Measurements from ENCODE around the gene UMODL1. TPM values are rescaled to one million over a fixed set of nuclear protein-coding genes. Genes with fewer than 3 reads are reported as not detected.

Gene UMODL1
- total RNA-seq, 2 experiments from 2014 or later, result 7.4 to 12.3 TPM

GRCh38 chr21:42157606-42158310 is 86.6 kb downstream of the UMODL1 start:
- ChIA-PET POLR2A (interaction anchor here (0.6 kb wide), 1 partner anchor 83 kb away, joined by 3 read pairs; no protein-coding TSS in a partner anchor), CTCF (ENCODE audit: unreplicated experiment) (no interaction called here)
- DNase-seq (ENCODE audit: low spot score), result no peak
- TF ChIP-seq CTCF (conservative IDR thresholded peaks at IDR 0.05; ENCODE audit: low read length) (no peak), EZH2phosphoT487 (IDR thresholded peaks at IDR 0.05; ENCODE audit: borderline replicate concordance, low read depth, low read length) (no peak)
- BruUV-seq (replicated peaks), result no TSS peak
- no peaks in the 10 kb centered on the region for H3K36me3 ChIP-seq (ENCODE audit: insufficient read depth, low read length)
- no peaks in the 10 kb centered on the region for H3K9me2 ChIP-seq (ENCODE audit: insufficient read depth, low read length)
- no peak overlapping the region for H2AFZ ChIP-seq (ENCODE audit: low read length)
- H3K4me2 ChIP-seq (ENCODE audit: low read length), result no peak overlapping the region
- intact Hi-C loops (cut with micrococcal nuclease; ENCODE audit: unreplicated experiment), result no loop called here
- no peaks in the 10 kb centered on the region for H3K9me3 ChIP-seq (ENCODE audit: low read length)
- H3K4me1 ChIP-seq (ENCODE audit: insufficient read depth, low read length, poor library complexity, severe bottlenecking), result peaks cover 11% of the 10 kb centered on the region
- no peaks in the 10 kb centered on the region for H4K20me1 ChIP-seq (ENCODE audit: insufficient read depth, low read length)
- H3K4me3 ChIP-seq (ENCODE audit: low read depth, low read length, poor library complexity, severe bottlenecking), result no peak overlapping the region
- no peaks in the 10 kb centered on the region for H3K79me2 ChIP-seq (ENCODE audit: insufficient read depth, low read depth, low read length)
- no peak overlapping the region for H3K27ac ChIP-seq (ENCODE audit: low read depth, low read length, poor library complexity, severe bottlenecking)

GRCh38 chr21:42158846-42159245 is 87.7 kb downstream of the UMODL1 start:
- no peaks in the 10 kb centered on the region for H3K36me3 ChIP-seq (ENCODE audit: insufficient read depth, low read length)
- TF ChIP-seq EZH2phosphoT487 (IDR thresholded peaks at IDR 0.05; ENCODE audit: borderline replicate concordance, low read depth, low read length) (no peak), CTCF (conservative IDR thresholded peaks at IDR 0.05; ENCODE audit: low read length) (no peak)
- H3K4me1 ChIP-seq (ENCODE audit: insufficient read depth, low read length, poor library complexity, severe bottlenecking), result peaks cover 15% of the 10 kb centered on the region
- no peak overlapping the region for H3K4me3 ChIP-seq (ENCODE audit: low read depth, low read length, poor library complexity, severe bottlenecking)
- H3K9me2 ChIP-seq (ENCODE audit: insufficient read depth, low read length), result no peaks in the 10 kb centered on the region
- DNase-seq (ENCODE audit: low spot score), result no peak
- intact Hi-C loops (cut with micrococcal nuclease; ENCODE audit: unreplicated experiment), result no loop called here
- H4K20me1 ChIP-seq (ENCODE audit: insufficient read depth, low read length), result no peaks in the 10 kb centered on the region
- no peak overlapping the region for H3K27ac ChIP-seq (ENCODE audit: low read depth, low read length, poor library complexity, severe bottlenecking)
- ChIA-PET POLR2A (interaction anchor here (0.7 kb wide), 1 partner anchor 12 kb away, joined by 3 read pairs; no protein-coding TSS in a partner anchor), CTCF (ENCODE audit: unreplicated experiment) (no interaction called here)
- H3K4me2 ChIP-seq (ENCODE audit: low read length), result no peak overlapping the region
- no peak overlapping the region for H2AFZ ChIP-seq (ENCODE audit: low read length)
- BruUV-seq (replicated peaks), result no TSS peak
- no peaks in the 10 kb centered on the region for H3K79me2 ChIP-seq (ENCODE audit: insufficient read depth, low read depth, low read length)
- H3K9me3 ChIP-seq (ENCODE audit: low read length), result no peaks in the 10 kb centered on the region

GRCh38 chr21:42159560-42160110 is 88.5 kb downstream of the UMODL1 start:
- H3K4me1 ChIP-seq (ENCODE audit: insufficient read depth, low read length, poor library complexity, severe bottlenecking), result peaks cover 23% of the 10 kb centered on the region
- intact Hi-C loops (cut with micrococcal nuclease; ENCODE audit: unreplicated experiment), result no loop called here
- TF ChIP-seq EZH2phosphoT487 (IDR thresholded peaks at IDR 0.05; ENCODE audit: borderline replicate concordance, low read depth, low read length) (no peak), CTCF (conservative IDR thresholded peaks at IDR 0.05; ENCODE audit: low read length) (no peak)
- BruUV-seq (replicated peaks), result no TSS peak
- ChIA-PET POLR2A (interaction anchor here (0.7 to 1.6 kb wide), 2 partner anchors 11 to 29 kb away, joined by 3 read pairs; no protein-coding TSS in a partner anchor), CTCF (ENCODE audit: unreplicated experiment) (no interaction called here)
- H3K9me3 ChIP-seq (ENCODE audit: low read length), result no peaks in the 10 kb centered on the region
- H3K4me2 ChIP-seq (ENCODE audit: low read length), result no peak overlapping the region
- no peak overlapping the region for H3K27ac ChIP-seq (ENCODE audit: low read depth, low read length, poor library complexity, severe bottlenecking)
- H3K4me3 ChIP-seq (ENCODE audit: low read depth, low read length, poor library complexity, severe bottlenecking), result no peak overlapping the region
- no peaks in the 10 kb centered on the region for H3K9me2 ChIP-seq (ENCODE audit: insufficient read depth, low read length)
- no peak overlapping the region for H2AFZ ChIP-seq (ENCODE audit: low read length)
- H3K36me3 ChIP-seq (ENCODE audit: insufficient read depth, low read length), result no peaks in the 10 kb centered on the region
- H4K20me1 ChIP-seq (ENCODE audit: insufficient read depth, low read length), result no peaks in the 10 kb centered on the region
- no peaks in the 10 kb centered on the region for H3K79me2 ChIP-seq (ENCODE audit: insufficient read depth, low read depth, low read length)
- no peak for DNase-seq (ENCODE audit: low spot score)

All from OCI-LY7 (cell line).